Nephron progenitor cell (in vitro differentiated cells): Measurements from ENCODE around the gene MYO1B.
A peak's percentile ranks its signal among the peaks of the same experiment; 100 is the strongest.

Source experiments
- DNase-seq: peaks from one replicate; pipeline ENCODE4 v3.0.0; 2021
- H3K27ac Mint-ChIP-seq: 2 replicates; pipeline ENCODE4 v1.8.0; 2021; ENCODE audit warnings: mild to moderate bottlenecking, moderate library complexity, mixed read lengths
- H3K27me3 Mint-ChIP-seq: 2 replicates; pipeline ENCODE4 v1.8.0; 2021; ENCODE audit warnings: mild to moderate bottlenecking, low read depth, mixed read lengths; ENCODE audit not compliant: poor library complexity
- H3K36me3 Mint-ChIP-seq: 2 replicates; pipeline ENCODE4 v1.8.0; 2021; ENCODE audit warnings: low read depth, mixed read lengths
- H3K4me1 Mint-ChIP-seq: 2 replicates; pipeline ENCODE4 v1.8.0; 2021; ENCODE audit warnings: mixed read lengths
- H3K4me3 Mint-ChIP-seq: 2 replicates; pipeline ENCODE4 v1.8.0; 2021; ENCODE audit warnings: mild to moderate bottlenecking, moderate library complexity, mixed read lengths
- H3K9me3 Mint-ChIP-seq: 2 replicates; pipeline ENCODE4 v1.8.0; 2021; ENCODE audit warnings: mild to moderate bottlenecking, moderate library complexity, mixed read lengths
- TF ChIP-seq, protein P1 (sequence below): fragments of 200-600 bp; sonication (generic); IDR thresholded peaks from 2 replicates; pipeline ENCODE4 v1.5.0; 2021; ENCODE audit warnings: antibody characterized with exemption

The MYO1B gene

GRCh38 chr2:191301971-191302370 lies 56.8 kb downstream of the MYO1B start:
- no peak for DNase-seq
- Mint-ChIP-seq H3K36me3 (peaks cover 61% of the 10 kb centered on the region), H3K9me3 (no peaks in the 10 kb centered on the region), H3K4me3 (no peak overlapping the region), H3K27ac (peak overlapping the region; percentile 78), H3K4me1 (peaks cover 37% of the 10 kb centered on the region), H3K27me3 (no peaks in the 10 kb centered on the region)
- TF ChIP-seq, protein P1, sequence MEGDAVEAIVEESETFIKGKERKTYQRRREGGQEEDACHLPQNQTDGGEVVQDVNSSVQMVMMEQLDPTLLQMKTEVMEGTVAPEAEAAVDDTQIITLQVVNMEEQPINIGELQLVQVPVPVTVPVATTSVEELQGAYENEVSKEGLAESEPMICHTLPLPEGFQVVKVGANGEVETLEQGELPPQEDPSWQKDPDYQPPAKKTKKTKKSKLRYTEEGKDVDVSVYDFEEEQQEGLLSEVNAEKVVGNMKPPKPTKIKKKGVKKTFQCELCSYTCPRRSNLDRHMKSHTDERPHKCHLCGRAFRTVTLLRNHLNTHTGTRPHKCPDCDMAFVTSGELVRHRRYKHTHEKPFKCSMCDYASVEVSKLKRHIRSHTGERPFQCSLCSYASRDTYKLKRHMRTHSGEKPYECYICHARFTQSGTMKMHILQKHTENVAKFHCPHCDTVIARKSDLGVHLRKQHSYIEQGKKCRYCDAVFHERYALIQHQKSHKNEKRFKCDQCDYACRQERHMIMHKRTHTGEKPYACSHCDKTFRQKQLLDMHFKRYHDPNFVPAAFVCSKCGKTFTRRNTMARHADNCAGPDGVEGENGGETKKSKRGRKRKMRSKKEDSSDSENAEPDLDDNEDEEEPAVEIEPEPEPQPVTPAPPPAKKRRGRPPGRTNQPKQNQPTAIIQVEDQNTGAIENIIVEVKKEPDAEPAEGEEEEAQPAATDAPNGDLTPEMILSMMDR, result no peak

DNA sequence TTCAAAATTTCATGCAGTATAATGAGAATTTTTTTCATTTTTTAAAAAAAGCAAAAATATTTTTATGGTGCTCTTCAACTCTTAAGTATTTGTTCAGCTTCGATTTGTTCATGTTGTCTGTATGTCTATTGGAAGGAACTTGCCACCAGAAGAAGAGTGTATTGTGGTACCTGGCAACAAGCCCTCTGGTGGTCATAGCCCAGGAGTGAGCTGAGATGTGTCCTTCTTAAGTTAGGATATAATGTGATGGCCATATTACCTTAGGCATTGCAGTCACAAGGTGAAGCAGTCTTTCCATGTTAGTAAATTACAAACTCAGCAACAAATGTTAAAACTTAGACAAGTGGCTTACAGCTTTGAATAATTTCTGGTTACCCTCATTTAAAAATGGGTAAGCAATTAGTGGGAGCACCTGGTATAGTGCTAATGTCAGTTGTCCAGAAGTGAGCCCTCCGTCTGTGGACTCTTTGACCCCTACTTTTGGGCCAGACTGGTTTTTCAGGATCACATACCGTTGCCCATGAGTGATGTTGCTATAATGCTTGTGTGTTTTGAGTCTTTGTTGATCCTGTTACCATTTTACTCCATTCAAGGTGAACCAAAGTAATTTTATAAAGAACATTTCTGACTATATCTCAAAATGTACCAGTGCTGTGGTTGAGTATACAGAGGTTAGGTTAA lies 57.4 kb downstream of the MYO1B start:
- Mint-ChIP-seq H3K4me1 (peaks cover 37% of the 10 kb centered on the region), H3K27ac (no peak overlapping the region), H3K27me3 (no peaks in the 10 kb centered on the region), H3K9me3 (no peaks in the 10 kb centered on the region), H3K36me3 (peaks cover 60% of the 10 kb centered on the region), H3K4me3 (no peak overlapping the region)
- TF ChIP-seq, protein P1, result peak; percentile 7
- DNase-seq, result no peak

GRCh38 chr2:191303140-191304005 lies 58.2 kb downstream of the MYO1B start:
- H3K4me3 Mint-ChIP-seq, result no peak overlapping the region
- no peak for DNase-seq
- H3K27ac Mint-ChIP-seq, result peak overlapping the region; percentile 67
- peaks cover 37% of the 10 kb centered on the region for H3K4me1 Mint-ChIP-seq
- H3K36me3 Mint-ChIP-seq, result peaks cover 60% of the 10 kb centered on the region
- no peaks in the 10 kb centered on the region for H3K27me3 Mint-ChIP-seq
- TF ChIP-seq, protein P1, result no peak
- no peaks in the 10 kb centered on the region for H3K9me3 Mint-ChIP-seq

DNA sequence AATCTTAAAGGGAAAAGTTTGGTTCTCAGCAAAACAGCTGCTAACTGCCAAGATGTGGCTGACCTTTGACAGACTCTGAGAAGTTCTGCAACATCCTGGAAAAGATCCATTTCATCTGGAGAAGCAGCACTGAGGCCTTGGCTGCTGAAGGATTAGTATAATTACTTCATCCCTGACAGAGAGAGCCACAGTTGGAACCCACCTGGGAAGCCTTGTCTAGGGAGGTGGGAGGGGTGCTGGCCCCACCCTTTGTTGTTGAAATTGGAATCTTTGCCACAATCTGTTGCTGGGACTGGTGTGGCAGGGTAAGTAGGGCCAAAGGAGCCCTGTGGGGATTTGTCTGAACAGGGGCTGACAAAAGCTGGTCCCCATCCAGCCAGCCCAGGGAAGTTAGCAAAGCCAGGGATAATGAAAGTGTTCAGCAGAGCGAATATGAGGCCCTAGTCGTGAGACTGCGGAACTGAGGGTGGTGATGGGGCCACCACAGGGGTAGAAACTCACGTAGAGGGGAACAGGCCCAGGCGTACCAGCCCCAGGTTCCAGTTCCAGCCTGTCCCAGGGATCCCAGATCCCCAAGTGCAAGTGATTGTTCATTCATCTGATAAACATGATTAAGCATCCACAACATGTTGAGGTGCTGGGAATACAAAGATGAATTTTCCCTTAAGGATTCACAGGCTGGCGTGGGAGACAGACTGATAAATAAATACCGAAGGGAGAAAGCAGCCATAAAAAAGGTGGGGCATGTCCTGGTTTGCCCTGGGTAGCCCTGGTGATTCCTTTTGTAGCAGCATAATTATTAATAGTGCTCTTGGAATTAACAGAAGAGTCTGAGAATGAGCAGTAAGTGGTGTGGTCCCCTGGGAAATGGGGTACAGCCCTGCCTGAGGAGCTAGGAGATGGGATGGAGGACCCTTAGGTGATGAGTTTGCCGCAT lies 60.0 kb downstream of the MYO1B start:
- Mint-ChIP-seq H3K27ac (peak overlapping the region; percentile 36), H3K27me3 (no peaks in the 10 kb centered on the region), H3K36me3 (peaks cover 49% of the 10 kb centered on the region), H3K4me1 (peaks cover 37% of the 10 kb centered on the region), H3K9me3 (no peaks in the 10 kb centered on the region), H3K4me3 (no peak overlapping the region)
- TF ChIP-seq, protein P1, result no peak
- DNase-seq, result no peak

GRCh38 chr2:191308026-191308425 lies 62.8 kb downstream of the MYO1B start:
- TF ChIP-seq, protein P1, result no peak
- no peak overlapping the region for H3K4me3 Mint-ChIP-seq
- DNase-seq, result no peak
- no peaks in the 10 kb centered on the region for H3K27me3 Mint-ChIP-seq
- peaks cover 21% of the 10 kb centered on the region for H3K4me1 Mint-ChIP-seq
- H3K36me3 Mint-ChIP-seq, result peaks cover 31% of the 10 kb centered on the region
- H3K9me3 Mint-ChIP-seq, result no peaks in the 10 kb centered on the region
- no peak overlapping the region for H3K27ac Mint-ChIP-seq
